Mucosa of stomach (tissue), 1 donor: Measurements from ENCODE around the gene SIGLEC9.
"Not testable (repeated sequence)": the region's sequence is repeated elsewhere in the genome, so short reads cannot be mapped to it uniquely, and the experiment has no call there.

Source experiments
- H3K27me3 ChIP-seq: one replicate; pipeline ENCODE4 v1.7.0; 2013; ENCODE audit warnings: mild to moderate bottlenecking, low read length; ENCODE audit not compliant: control insufficient read depth, insufficient read depth
- H3K36me3 ChIP-seq: one replicate; pipeline ENCODE4 v1.7.0; 2013; ENCODE audit warnings: low read length; ENCODE audit not compliant: control insufficient read depth, insufficient read depth
- H3K4me1 ChIP-seq: one replicate; pipeline ENCODE4 v1.7.0; 2013; ENCODE audit warnings: mild to moderate bottlenecking, low read length; ENCODE audit not compliant: control insufficient read depth, insufficient read depth
- H3K4me3 ChIP-seq: one replicate; pipeline ENCODE4 v1.7.0; 2013; ENCODE audit warnings: low read length
- H3K9ac ChIP-seq: one replicate; pipeline ENCODE4 v1.7.0; 2013; ENCODE audit warnings: mild to moderate bottlenecking, low read length, moderate library complexity
- H3K9me3 ChIP-seq: one replicate; pipeline ENCODE4 v1.7.0; 2013; ENCODE audit warnings: mild to moderate bottlenecking, low read length, moderate library complexity; ENCODE audit not compliant: control insufficient read depth
- donor health status: Pancreatic carcinoma.

The SIGLEC9 gene

DNA sequence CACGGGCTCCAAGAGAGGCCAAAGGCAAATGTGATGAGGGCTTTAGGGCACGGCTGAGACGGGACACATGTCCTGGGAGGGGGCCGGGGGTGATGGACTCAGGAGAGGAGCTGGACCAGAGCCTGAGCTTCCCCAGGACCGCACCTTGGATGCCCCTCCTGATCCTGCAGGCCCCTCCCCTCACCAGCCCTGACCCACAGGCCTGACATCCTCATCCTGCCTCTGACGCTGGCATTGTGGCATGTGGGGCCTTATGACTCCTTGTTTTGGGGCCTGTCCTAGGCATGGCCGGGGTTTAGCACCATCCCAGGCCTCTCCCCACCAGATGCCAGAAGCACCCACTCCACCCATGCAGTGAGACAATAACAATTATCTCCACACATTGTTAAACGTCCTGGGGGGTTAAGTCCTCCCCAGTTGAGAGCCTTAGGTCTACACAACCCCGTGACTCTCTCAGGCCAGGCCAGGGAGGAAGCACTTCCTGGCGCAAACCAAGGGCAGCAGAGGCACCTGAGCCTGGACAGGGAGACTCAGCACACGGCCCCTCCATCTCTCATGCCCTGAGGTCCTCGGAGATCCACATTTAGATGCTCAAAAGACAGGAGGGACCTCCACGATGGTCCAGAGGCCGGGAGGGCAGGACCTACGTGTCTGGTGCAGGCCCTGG is 18.2 kb downstream of the SIGLEC9 start:
- not testable (repeated sequence) for H3K4me3 ChIP-seq, H3K27me3 ChIP-seq, H3K9ac ChIP-seq, H3K4me1 ChIP-seq, H3K36me3 ChIP-seq, H3K9me3 ChIP-seq

DNA sequence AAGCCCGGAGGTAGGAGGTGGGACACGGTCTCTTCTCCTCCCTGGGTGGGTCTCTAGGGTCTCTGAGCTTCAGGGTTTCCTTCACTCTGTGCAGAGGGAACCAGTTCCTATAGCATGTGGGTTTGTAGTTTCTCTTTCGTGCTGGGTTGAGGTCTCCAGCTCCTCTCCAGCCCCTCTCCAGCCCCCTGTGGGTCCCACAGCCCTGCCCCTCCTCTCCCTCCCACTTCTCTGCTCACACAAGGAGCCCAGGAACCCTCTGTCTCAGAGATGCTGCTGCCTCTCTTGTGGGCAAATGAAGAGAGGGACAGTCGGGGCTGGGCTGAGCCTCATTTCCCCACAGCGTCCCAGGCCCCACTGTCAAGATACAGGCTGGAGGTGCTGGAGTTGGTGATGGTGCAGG is 18.8 kb downstream of the SIGLEC9 start:
- no peak overlapping the region for H3K4me3 ChIP-seq
- H3K4me1 ChIP-seq, result no peaks in the 10 kb centered on the region
- no peak overlapping the region for H3K9ac ChIP-seq
- no peaks in the 10 kb centered on the region for H3K9me3 ChIP-seq
- no peaks in the 10 kb centered on the region for H3K36me3 ChIP-seq
- H3K27me3 ChIP-seq, result peaks cover 3% of the 10 kb centered on the region

DNA sequence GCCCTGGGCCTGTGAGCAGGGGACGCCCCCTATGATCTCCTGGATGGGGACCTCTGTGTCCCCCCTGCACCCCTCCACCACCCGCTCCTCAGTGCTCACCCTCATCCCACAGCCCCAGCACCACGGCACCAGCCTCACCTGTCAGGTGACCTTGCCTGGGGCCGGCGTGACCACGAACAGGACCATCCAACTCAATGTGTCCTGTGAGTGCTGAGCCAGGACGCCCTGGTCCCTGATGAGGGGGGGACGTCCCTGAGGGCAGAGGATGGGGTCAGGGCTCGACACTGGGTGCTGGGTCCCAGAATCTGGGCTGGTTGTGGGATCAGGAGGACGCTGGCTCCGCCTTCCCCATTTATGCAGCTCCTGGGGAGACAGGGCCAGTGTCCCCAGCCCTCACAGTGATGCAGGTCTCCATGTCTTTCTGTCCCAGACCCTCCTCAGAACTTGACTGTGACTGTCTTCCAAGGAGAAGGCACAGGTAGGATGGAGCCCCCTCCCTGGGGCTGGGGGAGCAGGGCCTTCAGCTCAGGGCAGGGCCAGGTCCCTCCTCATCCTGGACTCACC is 19.9 kb downstream of the SIGLEC9 start:
- Histone ChIP-seq H3K4me3 (no peak overlapping the region), H3K4me1 (no peaks in the 10 kb centered on the region)

DNA sequence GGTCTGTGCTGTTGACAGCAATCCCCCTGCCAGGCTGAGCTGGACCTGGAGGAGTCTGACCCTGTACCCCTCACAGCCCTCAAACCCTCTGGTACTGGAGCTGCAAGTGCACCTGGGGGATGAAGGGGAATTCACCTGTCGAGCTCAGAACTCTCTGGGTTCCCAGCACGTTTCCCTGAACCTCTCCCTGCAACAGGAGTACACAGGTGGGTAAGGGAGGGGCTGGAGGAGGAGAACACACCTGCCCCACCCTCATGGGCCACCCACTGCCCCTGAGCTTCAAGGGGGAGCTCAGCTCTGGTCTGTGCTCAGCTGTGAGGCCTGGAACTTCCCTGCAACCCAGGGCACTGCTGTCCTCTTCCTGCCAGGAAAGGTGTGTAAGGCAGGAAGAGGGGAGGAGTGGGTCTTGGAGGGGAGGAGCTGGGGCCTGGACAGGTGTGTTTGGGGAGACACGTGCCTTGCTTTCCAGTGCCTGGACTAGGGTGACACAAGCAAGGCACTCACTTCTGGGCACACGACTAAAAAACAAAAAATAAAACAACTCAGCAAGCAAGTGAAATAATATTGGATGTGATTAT is 21.3 kb downstream of the SIGLEC9 start:
- no peaks in the 10 kb centered on the region for H3K4me1 ChIP-seq
- peaks cover 3% of the 10 kb centered on the region for H3K27me3 ChIP-seq
- H3K4me3 ChIP-seq, result no peak overlapping the region
- H3K9ac ChIP-seq, result no peak overlapping the region
- H3K36me3 ChIP-seq, result no peaks in the 10 kb centered on the region
- no peaks in the 10 kb centered on the region for H3K9me3 ChIP-seq

More for the DNA sequence above, 19.9 kb downstream of the SIGLEC9 start:
- Histone ChIP-seq H3K36me3 (no peaks in the 10 kb centered on the region), H3K9ac (no peak overlapping the region), H3K9me3 (no peaks in the 10 kb centered on the region), H3K27me3 (peaks cover 3% of the 10 kb centered on the region)

DNA sequence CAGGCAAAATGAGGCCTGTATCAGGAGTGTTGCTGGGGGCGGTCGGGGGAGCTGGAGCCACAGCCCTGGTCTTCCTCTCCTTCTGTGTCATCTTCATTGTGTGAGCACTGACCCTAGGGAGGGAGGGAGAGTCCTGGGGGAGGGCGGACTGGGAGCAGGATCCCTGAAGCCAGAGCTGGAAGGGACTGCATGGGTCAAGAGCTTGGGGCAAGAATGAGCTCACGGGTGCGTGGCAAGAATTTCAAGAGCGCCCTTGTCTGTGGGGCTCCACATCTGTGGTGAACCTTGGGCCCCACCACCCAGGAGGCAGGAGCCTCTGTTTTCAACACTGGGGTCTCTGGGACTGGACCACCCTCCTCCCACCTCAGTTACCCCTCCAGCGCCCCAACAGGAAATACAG is 22.0 kb downstream of the SIGLEC9 start:
- Histone ChIP-seq H3K9me3 (no peaks in the 10 kb centered on the region), H3K9ac (no peak overlapping the region), H3K27me3 (peaks cover under 1% of the 10 kb centered on the region), H3K36me3 (no peaks in the 10 kb centered on the region), H3K4me3 (no peak overlapping the region), H3K4me1 (no peaks in the 10 kb centered on the region)

- no peaks in the 10 kb centered on the region for H3K9me3 ChIP-seq
- no peaks in the 10 kb centered on the region for H3K4me1 ChIP-seq
- no peak overlapping the region for H3K4me3 ChIP-seq
- no peaks in the 10 kb centered on the region for H3K36me3 ChIP-seq
- no peak overlapping the region for H3K9ac ChIP-seq
- H3K27me3 ChIP-seq, result no peaks in the 10 kb centered on the region
Observed at GRCh38 chr19:51147663-51148062, 23.0 kb downstream of the SIGLEC9 start.

DNA sequence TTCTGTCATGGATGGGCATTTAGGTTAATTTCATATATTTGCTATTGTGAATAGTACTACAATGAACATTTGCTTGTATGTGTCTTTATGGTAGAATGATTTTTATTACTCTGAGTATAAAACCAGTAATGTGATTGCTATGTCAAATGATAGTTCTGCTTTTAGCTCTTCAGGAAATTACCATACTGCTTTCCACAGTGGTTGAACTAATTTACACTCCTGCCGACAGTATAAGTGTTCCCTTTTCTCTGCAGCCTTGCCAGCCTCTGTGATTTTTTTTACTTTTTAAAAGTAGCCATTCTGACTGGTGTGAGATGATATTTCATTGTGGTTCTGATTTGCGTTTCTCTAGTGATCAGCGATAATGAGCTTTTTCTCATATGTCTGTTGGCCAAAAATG is 23.9 kb downstream of the SIGLEC9 start:
- Histone ChIP-seq H3K9ac (no peak overlapping the region), H3K4me1 (no peaks in the 10 kb centered on the region), H3K9me3 (no peaks in the 10 kb centered on the region), H3K36me3 (no peaks in the 10 kb centered on the region), H3K4me3 (no peak overlapping the region), H3K27me3 (no peaks in the 10 kb centered on the region)

- Histone ChIP-seq H3K27me3 (no peaks in the 10 kb centered on the region), H3K9me3 (no peaks in the 10 kb centered on the region), H3K4me1 (no peaks in the 10 kb centered on the region), H3K9ac (no peak overlapping the region), H3K4me3 (no peak overlapping the region), H3K36me3 (no peaks in the 10 kb centered on the region)
Observed at GRCh38 chr19:51150627-51151026, 25.9 kb downstream of the SIGLEC9 start.

DNA sequence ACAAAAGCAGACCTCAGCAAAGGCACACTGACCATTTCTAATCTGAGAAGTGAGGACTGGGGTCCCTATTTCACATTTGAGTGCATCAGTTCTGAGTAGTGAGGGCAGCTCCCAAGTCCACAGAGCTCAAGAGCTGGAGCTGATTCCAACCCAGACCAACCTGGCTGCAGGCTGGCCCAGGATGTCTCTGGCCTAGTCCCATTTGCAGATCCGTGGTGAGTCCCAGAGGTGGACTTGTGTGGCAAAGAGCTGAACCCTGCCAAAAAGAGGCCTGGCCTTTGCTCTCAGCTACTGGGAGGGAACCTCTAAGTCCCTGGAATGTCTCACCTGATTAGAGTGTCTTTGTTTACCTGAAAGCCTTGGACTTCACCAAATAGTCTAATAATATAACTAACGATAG is 32.0 kb downstream of the SIGLEC9 start:
- no peaks in the 10 kb centered on the region for H3K36me3 ChIP-seq
- no peaks in the 10 kb centered on the region for H3K9me3 ChIP-seq
- no peak overlapping the region for H3K4me3 ChIP-seq
- H3K9ac ChIP-seq, result no peak overlapping the region
- no peaks in the 10 kb centered on the region for H3K4me1 ChIP-seq
- no peaks in the 10 kb centered on the region for H3K27me3 ChIP-seq

- H3K9me3 ChIP-seq, result no peaks in the 10 kb centered on the region
Observed at GRCh38 chr19:51157265-51157664, 32.6 kb downstream of the SIGLEC9 start.

DNA sequence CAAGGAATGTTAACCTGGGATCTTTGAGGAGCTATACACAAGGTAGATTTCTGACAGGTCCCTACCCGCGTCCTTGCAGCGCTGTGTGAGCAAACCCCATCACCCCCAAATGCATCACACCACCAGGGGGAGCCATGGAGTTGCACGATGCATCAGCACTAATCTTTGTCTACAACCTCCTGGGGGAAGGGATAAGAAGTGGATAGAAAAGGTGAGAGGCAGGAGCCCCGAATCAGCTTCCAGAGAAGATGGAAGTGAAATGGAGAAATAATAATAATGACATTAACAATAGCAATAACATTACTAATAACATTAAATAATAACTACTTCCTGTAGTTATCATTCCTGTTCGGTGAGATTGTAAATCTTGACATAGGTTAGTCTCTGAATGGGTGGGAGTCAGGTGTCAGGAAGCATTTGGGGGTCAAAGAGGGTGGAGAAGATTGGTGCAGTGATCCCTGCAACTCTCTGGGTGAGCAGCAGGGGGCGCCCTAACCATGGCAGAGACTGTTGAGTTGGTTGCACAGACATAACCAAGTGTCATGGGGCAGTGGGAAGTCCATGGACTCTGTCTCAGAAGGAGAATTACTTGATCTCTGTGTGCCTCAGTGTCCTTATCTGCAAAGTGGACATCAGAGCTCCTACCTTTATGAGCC is 33.9 kb downstream of the SIGLEC9 start:
- Histone ChIP-seq H3K9me3 (no peaks in the 10 kb centered on the region), H3K27me3 (no peaks in the 10 kb centered on the region), H3K9ac (no peak overlapping the region), H3K4me3 (no peak overlapping the region), H3K4me1 (no peaks in the 10 kb centered on the region), H3K36me3 (no peaks in the 10 kb centered on the region)

More at GRCh38 chr19:51157265-51157664, 32.6 kb downstream of the SIGLEC9 start:
- no peaks in the 10 kb centered on the region for H3K27me3 ChIP-seq
- H3K36me3 ChIP-seq, result no peaks in the 10 kb centered on the region
- H3K9ac ChIP-seq, result no peak overlapping the region
- H3K4me3 ChIP-seq, result no peak overlapping the region
- H3K4me1 ChIP-seq, result no peaks in the 10 kb centered on the region

- no peaks in the 10 kb centered on the region for H3K27me3 ChIP-seq
- no peaks in the 10 kb centered on the region for H3K4me1 ChIP-seq
- no peak overlapping the region for H3K9ac ChIP-seq
- no peak overlapping the region for H3K4me3 ChIP-seq
- H3K9me3 ChIP-seq, result no peaks in the 10 kb centered on the region
- H3K36me3 ChIP-seq, result no peaks in the 10 kb centered on the region
Observed at GRCh38 chr19:51159656-51160055, 35.0 kb downstream of the SIGLEC9 start.
